ENCODE measurements around the gene EPS8L2. TPM values are rescaled to one million over a fixed set of nuclear protein-coding genes. Genes with fewer than 3 reads are reported as not detected.

EPS8L2 gene
- total and polyA plus RNA-seq, 2 of the 13 experiments (the other 11 are each of a cell fraction or from before 2014, with no cell fraction given) = 89.3 to 416 TPM

- intact Hi-C loops (cut with micrococcal nuclease; ENCODE audit: unreplicated experiment) = no loop called here
- Histone ChIP-seq H3K79me2 (ENCODE audit: insufficient read depth, low read length) (no peaks in the 10 kb centered on the region), H3K27ac (ENCODE audit: extremely low read length, insufficient read depth, low read length) (no peak overlapping the region), H3K27me3 (ENCODE audit: control insufficient read depth in 1 of 2, insufficient read depth in 2 of 2, low read length in 2 of 2) (no peaks in the 10 kb centered on the region), H3K4me2 (ENCODE audit: low read depth, low read length) (no peak overlapping the region), H3K36me3 (replicated peaks in 1 of 2; ENCODE audit: control insufficient read depth in 1 of 2, insufficient read depth in 2 of 2, low read length in 2 of 2) (peaks cover 20 to 31% of the 10 kb centered on the region in 2 experiments), H4K20me1 (ENCODE audit: insufficient read depth, low read length) (peaks cover 2% of the 10 kb centered on the region; the same call in 1 of the 2 replicates), H2AFZ (ENCODE audit: low read length) (no peak overlapping the region), H3K4me3 (replicated peaks in 1 of 3; ENCODE audit: insufficient read depth in 1 of 3, low read depth in 2 of 3, low read length in 3 of 3) (no peak overlapping the region), H3K4me1 (ENCODE audit: insufficient read depth, low read length) (peaks cover 37% of the 10 kb centered on the region), H3K9me3 (ENCODE audit: low read length) (no peaks in the 10 kb centered on the region), H3K9ac (ENCODE audit: insufficient read depth, low read depth, low read length) (no peak overlapping the region)
- ATAC-seq (no peak), FAIRE-seq (no peak), DNase-seq (ENCODE audit: low spot score) (no peak)
- in situ Hi-C loops (cut with HindIII; ENCODE audit: extremely low pct_ligation_motif_present, low pct_unique_long_range_greater_than_20kb) = loop anchor here (5.0 kb wide), 1 partner anchor 69 kb away; no protein-coding TSS in a partner anchor
- 96% methylated on average over 46 of the region's 61 CpGs for WGBS (ENCODE audit: low lambda C conversion rate)
- TF ChIP-seq AGO2 (optimal IDR thresholded peaks at IDR 0.05; ENCODE audit: low read depth, low read length) (peak; percentile 30), ZBTB33 (CRISPR knock-in tag; IDR thresholded peaks at IDR 0.05) (peak; percentile 32; the same call in 1 of the 2 replicates), CEBPG (CRISPR knock-in tag; IDR thresholded peaks at IDR 0.05) (no peak), HOXA3 (CRISPR knock-in tag; IDR thresholded peaks at IDR 0.05) (peak; percentile 24; the same call in 1 of the 2 replicates)
- TF ChIP-seq, protein P1, sequence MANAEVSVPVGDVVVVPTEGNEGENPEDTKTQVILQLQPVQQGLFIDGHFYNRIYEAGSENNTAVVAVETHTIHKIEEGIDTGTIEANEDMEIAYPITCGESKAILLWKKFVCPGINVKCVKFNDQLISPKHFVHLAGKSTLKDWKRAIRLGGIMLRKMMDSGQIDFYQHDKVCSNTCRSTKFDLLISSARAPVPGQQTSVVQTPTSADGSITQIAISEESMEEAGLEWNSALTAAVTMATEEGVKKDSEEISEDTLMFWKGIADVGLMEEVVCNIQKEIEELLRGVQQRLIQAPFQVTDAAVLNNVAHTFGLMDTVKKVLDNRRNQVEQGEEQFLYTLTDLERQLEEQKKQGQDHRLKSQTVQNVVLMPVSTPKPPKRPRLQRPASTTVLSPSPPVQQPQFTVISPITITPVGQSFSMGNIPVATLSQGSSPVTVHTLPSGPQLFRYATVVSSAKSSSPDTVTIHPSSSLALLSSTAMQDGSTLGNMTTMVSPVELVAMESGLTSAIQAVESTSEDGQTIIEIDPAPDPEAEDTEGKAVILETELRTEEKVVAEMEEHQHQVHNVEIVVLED (CRISPR knock-in tag; IDR thresholded peaks at IDR 0.05; ENCODE audit: borderline replicate concordance) = no peak
- ChIA-PET POLR2A (interaction anchor here (1.2 to 12.6 kb wide), 6 partner anchors 14 to 172 kb away, joined by 3 to 203 read pairs (median 8); partner anchors contain the start of genes DEAF1, EPS8L2, TALDO1 and TMEM80), CTCF (ENCODE audit: low intra/inter-chr PET ratio, low total read pairs) (interaction anchor here (1.9 kb wide), 1 partner anchor 30 kb away, joined by 3 read pairs; no protein-coding TSS in a partner anchor)
- BruUV-seq (replicated peaks) = TSS peak; percentile 60
These were observed 20.5 kb downstream of the EPS8L2 start for GRCh38 chr11:726278-727220.

All from HepG2 (cell line).